ENCODE results near the gene CTTNBP2NL. TPM values are rescaled to one million over a fixed set of nuclear protein-coding genes. Genes with fewer than 3 reads are reported as not detected.

Gene CTTNBP2NL
- total and polyA plus RNA-seq, 8 donors: 3.6 to 41.5 (median 13.7) TPM

DNA sequence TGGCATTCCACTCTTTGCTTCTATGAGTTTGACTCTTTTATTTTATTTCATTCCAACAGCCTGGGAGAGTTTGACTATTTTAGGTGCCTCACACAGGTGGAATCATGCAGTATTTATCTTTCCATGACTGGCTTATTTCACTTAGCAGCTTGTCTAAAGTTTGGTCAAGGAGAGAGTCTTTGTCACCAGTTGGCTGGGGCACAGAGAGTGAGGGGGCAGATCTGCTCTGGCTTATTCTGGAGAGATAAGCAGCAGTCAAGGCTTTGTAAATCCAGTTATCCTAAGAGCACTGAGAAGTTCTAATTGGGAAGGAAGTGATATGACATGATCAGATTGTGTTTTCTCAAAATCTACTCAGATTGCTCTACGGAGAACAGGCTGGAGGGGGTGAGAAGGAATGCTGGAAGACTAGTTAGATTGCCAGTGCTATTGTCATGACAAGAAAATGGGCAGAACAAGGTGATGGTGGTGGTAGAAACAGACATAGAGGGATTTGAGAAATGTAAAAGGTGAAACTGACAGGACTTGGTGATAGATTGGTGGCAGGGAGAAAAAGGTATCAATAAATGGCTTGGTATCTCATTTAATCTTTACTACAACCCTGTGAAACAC is 12.1 kb upstream of the CTTNBP2NL start:
- DNase-seq: no peak
- Histone ChIP-seq H3K27me3 (peaks cover 0 to 10% (median 3%) of the 10 kb centered on the region in 3 donors), H3K9me3 (no peaks in the 10 kb centered on the region), H3K27ac (no peak overlapping the region), H3K36me3 (no peaks in the 10 kb centered on the region), H3K4me1 (no peaks in the 10 kb centered on the region), H3K4me3 (no peak overlapping the region)
- TF ChIP-seq POLR2AphosphoS5 (IDR thresholded peaks at IDR 0.05): no peak
- TF ChIP-seq EP300 (IDR thresholded peaks at IDR 0.05): no peak
- intact Hi-C loops (cut with DNase I; ENCODE audit: low total_unique reads): loop anchor here (10.0 kb wide), 1 partner anchor 321 kb away; the partner anchor contains the start of gene RHOC
- 25 to 54% (median 53%) methylated on average over 1 of the region's 1 CpG for WGBS, 5 donors

DNA sequence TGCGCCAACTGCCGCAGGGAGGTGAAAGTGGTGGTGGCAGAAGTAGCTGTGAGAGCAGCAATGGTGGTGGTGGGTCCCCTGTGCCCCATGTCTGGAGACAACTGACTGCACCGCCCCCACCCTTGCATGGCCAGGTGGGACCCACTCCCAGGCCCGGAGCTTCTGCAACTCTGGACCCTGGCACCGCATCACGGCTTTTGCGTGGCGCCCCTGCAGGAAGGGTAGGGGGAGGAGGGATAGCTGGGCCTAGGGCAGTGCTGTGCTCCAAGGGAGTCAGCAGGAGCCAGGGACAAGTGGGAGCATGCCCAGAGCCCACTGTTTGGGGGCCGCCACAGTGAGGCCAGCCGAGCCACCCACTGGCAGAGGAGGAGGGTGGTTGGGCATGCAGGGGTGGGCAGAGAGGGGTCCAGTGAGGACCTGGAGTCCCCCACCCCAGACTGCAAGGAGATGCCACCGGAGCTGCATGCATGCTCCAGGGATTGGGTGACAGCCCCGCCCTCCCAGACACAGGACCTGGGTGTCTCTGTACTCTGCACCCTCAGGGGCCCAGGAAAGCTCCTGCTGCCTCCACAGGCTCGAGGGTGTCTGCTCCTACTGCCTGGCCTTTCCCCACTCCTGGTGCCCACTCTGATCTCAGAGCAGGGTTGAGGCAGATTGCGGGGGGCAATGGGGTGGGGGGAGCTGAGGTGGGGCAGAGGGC is 9.8 kb upstream of the CTTNBP2NL start:
- Histone ChIP-seq H3K4me3 (no peak overlapping the region), H3K27me3 (peaks cover 0 to 5% (median 0%) of the 10 kb centered on the region in 3 donors), H3K4me1 (peaks cover 0 to 9% (median 5%) of the 10 kb centered on the region in 4 donors), H3K27ac (no peak overlapping the region), H3K36me3 (no peaks in the 10 kb centered on the region), H3K9me3 (no peaks in the 10 kb centered on the region)
- intact Hi-C loops (cut with DNase I; ENCODE audit: low total_unique reads): loop anchor here (10.0 kb wide), 1 partner anchor 319 kb away; the partner anchor contains the start of gene RHOC
- no peak for TF ChIP-seq POLR2A (IDR thresholded peaks at IDR 0.05)
- TF ChIP-seq, protein P1, sequence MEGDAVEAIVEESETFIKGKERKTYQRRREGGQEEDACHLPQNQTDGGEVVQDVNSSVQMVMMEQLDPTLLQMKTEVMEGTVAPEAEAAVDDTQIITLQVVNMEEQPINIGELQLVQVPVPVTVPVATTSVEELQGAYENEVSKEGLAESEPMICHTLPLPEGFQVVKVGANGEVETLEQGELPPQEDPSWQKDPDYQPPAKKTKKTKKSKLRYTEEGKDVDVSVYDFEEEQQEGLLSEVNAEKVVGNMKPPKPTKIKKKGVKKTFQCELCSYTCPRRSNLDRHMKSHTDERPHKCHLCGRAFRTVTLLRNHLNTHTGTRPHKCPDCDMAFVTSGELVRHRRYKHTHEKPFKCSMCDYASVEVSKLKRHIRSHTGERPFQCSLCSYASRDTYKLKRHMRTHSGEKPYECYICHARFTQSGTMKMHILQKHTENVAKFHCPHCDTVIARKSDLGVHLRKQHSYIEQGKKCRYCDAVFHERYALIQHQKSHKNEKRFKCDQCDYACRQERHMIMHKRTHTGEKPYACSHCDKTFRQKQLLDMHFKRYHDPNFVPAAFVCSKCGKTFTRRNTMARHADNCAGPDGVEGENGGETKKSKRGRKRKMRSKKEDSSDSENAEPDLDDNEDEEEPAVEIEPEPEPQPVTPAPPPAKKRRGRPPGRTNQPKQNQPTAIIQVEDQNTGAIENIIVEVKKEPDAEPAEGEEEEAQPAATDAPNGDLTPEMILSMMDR (IDR thresholded peaks at IDR 0.05): no peak
- no peak for TF ChIP-seq EP300 (IDR thresholded peaks at IDR 0.05)
- no peak for TF ChIP-seq POLR2AphosphoS5 (IDR thresholded peaks at IDR 0.05)
- DNase-seq: no peak
- WGBS, 5 donors: 89 to 92% (median 89%) methylated on average over 11 to 14 of the region's 14 CpGs

DNA sequence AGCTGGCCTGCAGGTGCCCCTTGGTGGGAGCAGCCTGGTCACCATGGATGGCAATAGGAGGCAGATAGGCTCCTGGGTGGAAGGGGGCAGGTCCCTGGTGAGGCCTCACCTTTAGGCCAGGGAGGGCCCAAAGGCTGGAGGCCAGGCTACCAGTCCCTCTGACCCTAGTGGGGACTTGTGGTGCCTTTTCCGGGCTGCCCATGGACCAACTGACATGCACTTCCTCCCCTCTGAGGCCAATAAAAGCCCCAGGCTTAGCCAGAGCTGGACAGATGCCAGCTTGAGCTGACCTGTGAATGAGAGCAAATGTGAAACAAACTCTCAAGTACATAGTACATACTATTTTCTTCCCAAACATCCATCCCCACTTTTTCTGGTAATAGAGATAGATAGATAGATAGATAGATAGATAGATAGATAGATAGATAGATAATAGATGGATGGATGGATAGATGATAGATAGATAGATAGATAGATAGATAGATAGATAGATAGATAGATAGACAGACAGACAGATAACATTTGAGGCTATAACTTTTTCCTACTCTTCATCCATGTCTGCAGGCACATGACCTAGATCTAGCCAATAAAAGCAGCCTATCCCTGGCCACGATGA is 9.2 kb upstream of the CTTNBP2NL start:
- peaks cover 0 to 15% (median 11%) of the 10 kb centered on the region in 4 donors for H3K4me1 ChIP-seq
- TF ChIP-seq EP300 (IDR thresholded peaks at IDR 0.05): no peak
- DNase-seq: no peak
- no peaks in the 10 kb centered on the region for H3K9me3 ChIP-seq
- no peak overlapping the region for H3K27ac ChIP-seq
- no peak overlapping the region for H3K4me3 ChIP-seq
- peaks cover 0 to 5% (median 0%) of the 10 kb centered on the region in 3 donors for H3K27me3 ChIP-seq
- intact Hi-C loops (cut with DNase I; ENCODE audit: low total_unique reads): loop anchor here (10.0 kb wide), 1 partner anchor 318 kb away; the partner anchor contains the start of gene RHOC
- WGBS, 5 donors: 38 to 68% (median 52%) methylated on average over 2 of the region's 2 CpGs
- H3K36me3 ChIP-seq: no peaks in the 10 kb centered on the region

DNA sequence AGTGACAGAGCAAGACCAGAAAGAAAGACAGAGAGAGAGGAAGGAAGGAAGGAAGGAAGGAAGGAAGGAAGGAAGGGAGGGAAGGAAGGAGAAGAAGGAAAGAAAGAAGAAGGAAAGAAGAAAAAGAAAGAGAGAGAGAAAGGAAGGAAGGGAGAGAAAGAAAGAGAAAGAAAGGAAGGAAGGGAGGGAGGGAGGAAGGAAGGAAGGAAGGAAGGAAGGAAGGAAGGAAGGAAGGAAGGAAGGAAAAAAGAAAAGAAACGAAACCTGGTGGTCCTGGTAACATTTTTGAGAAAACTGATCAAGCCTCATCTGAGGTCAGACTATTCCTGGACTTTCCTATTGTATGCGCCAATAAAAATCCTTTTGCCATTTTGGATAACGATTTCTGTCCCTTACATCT is 8.2 kb upstream of the CTTNBP2NL start:
- peaks cover 0 to 22% (median 12%) of the 10 kb centered on the region in 4 donors for H3K4me1 ChIP-seq
- H3K27me3 ChIP-seq: no peaks in the 10 kb centered on the region
- no peak overlapping the region for H3K27ac ChIP-seq
- WGBS, 5 donors: 61 to 82% (median 78%) methylated on average over 3 of the region's 3 CpGs
- H3K4me3 ChIP-seq: no peak overlapping the region
- intact Hi-C loops (cut with DNase I; ENCODE audit: low total_unique reads): loop anchor here (10.0 kb wide), 1 partner anchor 317 kb away; the partner anchor contains the start of gene RHOC
- no peaks in the 10 kb centered on the region for H3K36me3 ChIP-seq
- TF ChIP-seq, protein P1 (IDR thresholded peaks at IDR 0.05): no peak
- no peak for TF ChIP-seq EP300 (IDR thresholded peaks at IDR 0.05)
- TF ChIP-seq POLR2A (IDR thresholded peaks at IDR 0.05): no peak
- no peak for TF ChIP-seq POLR2AphosphoS5 (IDR thresholded peaks at IDR 0.05)
- H3K9me3 ChIP-seq: no peaks in the 10 kb centered on the region
- DNase-seq: no peak

DNA sequence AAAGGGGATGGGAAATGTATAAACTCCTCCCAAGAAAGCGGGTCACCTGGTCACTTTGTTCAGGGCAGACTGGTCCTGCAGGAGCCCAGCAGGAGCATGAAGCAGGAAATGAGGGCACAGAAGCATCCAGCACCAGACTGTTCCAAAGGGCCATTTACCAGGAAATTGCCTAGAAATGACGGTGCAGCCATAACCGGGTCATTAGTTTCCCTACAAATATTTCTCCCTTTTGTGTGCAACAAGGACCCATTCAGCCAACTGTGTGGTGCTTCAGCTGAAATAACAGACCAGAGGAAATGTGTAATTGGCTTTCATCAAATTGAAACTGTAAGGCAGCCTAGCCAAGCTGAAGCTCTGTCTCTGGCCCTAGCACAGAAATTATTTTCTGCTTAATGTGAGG is 7.6 kb upstream of the CTTNBP2NL start:
- Histone ChIP-seq H3K4me1 (peaks cover 0 to 28% (median 12%) of the 10 kb centered on the region in 4 donors), H3K27me3 (no peaks in the 10 kb centered on the region), H3K4me3 (no peak overlapping the region), H3K27ac (peak overlapping the region in 2 of 5 donors; percentile 52 to 88), H3K9me3 (no peaks in the 10 kb centered on the region), H3K36me3 (no peaks in the 10 kb centered on the region)
- whole genome bisulfite sequencing, 5 donors: 27 to 47% (median 36%) methylated on average over 3 of the region's 3 CpGs
- peak in 1 of 3 donors; percentile 15 for TF ChIP-seq POLR2AphosphoS5 (IDR thresholded peaks at IDR 0.05)
- TF ChIP-seq, protein P1 (IDR thresholded peaks at IDR 0.05): no peak
- intact Hi-C loops (cut with DNase I; ENCODE audit: low total_unique reads): loop anchor here (10.0 kb wide), 1 partner anchor 316 kb away; the partner anchor contains the start of gene RHOC
- DNase-seq: peak in 1 of 2 donors; percentile 48

Measured in stomach (tissue), 9 donors.